GM12892 (cell line): ENCODE results near the gene CIB4. TPM values are rescaled to one million over a fixed set of nuclear protein-coding genes. Genes with fewer than 3 reads are reported as not detected.

ENCODE experiments used
- DNase-seq: peaks from one replicate; pipeline ENCODE4 v3.0.0; 2011; ENCODE audit not compliant: insufficient read length
- FAIRE-seq: peaks from 2 replicates; lab custom pipeline; 2011; peaks lifted over from hg19 to GRCh38; lab: Jason Lieb, UNC
- POLR2A ChIP-seq: IDR thresholded peaks from 2 replicates; pipeline ENCODE4 v1.6.1; 2011; ENCODE audit warnings: low read depth, low read length, control low read depth
- POLR2AphosphoS5 ChIP-seq: IDR thresholded peaks from 2 replicates; pipeline ENCODE4 v1.6.1; 2011; ENCODE audit warnings: low read depth, low read length, control low read depth
- TAF1 ChIP-seq: IDR thresholded peaks from 2 replicates; pipeline ENCODE4 v1.6.1; 2011; ENCODE audit warnings: low read depth, mild to moderate bottlenecking, control low read depth, low read length, borderline replicate concordance
- polyA plus RNA-seq: library from polyadenylated mRNA; unstranded; fragments of >200 nt; gene quantifications from one replicate; pipeline ENCODE4 v1.2.1, GENCODE V29; 2012; ENCODE audit warnings: missing spikeins, inconsistent platforms; ENCODE audit not compliant: missing spikeins

Gene CIB4
- not detected for polyA plus RNA-seq

DNA sequence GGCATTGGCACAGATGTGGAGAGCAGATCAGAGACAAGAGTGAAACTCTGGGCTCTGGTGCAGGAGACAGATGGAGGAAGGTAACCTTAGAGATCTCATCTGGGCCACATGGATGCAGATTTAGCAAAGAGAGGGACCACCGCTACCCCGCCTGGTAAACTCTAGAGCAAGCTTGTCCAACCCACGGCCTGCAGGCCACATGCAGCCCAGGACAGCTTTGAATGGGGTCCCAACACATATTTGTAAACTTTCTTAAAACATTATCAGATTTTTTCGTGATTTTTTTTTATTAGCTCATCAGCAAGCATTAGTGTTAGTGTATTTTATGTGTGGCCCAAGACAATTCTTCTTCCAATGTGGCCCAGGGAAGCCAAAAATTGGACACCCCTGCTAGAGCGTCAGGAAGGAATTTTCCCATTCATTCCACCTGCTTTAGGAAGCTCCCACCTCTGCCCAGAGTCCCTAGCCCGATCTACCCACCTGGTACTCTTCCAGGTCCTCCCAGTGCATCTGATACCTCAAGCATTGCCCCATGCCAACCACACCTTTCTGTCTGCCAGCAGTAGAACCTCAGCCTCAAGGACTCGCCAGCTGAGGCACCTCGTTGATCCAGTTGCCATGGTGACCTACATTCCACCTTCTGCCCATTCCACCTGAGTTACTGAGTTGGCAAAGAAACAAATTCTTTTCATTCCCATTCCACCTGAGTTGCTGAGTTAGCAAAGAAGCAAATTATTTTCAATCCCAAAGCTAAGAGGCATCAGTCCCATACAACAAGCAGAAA lies at the start of gene CIB4:
Gene CIB4 (minus strand): TSS at position 586 of the 784 bp plus-strand sequence. CDS start 52 bp downstream, at position 534.
- TF ChIP-seq TAF1, result no peak
- TF ChIP-seq POLR2A, result no peak
- no peak for TF ChIP-seq POLR2AphosphoS5
- DNase-seq (no peak), FAIRE-seq (no peak)

DNA sequence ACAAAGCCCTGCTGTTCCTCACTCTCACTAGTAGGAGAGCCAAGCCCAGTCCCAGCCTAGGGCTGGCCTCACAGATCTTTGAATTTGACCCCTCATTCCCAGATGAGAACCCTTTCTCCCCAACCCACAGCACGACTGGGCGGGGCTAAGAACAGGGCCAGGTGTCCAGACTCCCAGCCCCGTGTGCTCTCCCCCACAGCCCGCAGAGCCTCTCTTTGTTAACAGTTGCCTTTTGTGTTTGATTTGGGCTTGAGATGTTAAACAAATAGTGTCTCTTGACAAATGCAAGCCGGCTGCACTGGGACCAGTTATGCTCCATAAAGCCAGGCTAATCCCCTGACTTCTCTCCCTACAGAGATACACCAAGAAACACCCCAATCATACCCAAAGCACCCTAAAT lies 46.6 kb upstream of the CIB4 start:
- TF ChIP-seq POLR2AphosphoS5 (no peak), POLR2A (no peak), TAF1 (no peak)
- no peak for DNase-seq
- no peak for FAIRE-seq

GRCh38 chr2:26687328-26687727 lies 46.2 kb upstream of the CIB4 start:
- FAIRE-seq (no peak), DNase-seq (no peak)
- TF ChIP-seq POLR2A (no peak), POLR2AphosphoS5 (no peak), TAF1 (no peak)

DNA sequence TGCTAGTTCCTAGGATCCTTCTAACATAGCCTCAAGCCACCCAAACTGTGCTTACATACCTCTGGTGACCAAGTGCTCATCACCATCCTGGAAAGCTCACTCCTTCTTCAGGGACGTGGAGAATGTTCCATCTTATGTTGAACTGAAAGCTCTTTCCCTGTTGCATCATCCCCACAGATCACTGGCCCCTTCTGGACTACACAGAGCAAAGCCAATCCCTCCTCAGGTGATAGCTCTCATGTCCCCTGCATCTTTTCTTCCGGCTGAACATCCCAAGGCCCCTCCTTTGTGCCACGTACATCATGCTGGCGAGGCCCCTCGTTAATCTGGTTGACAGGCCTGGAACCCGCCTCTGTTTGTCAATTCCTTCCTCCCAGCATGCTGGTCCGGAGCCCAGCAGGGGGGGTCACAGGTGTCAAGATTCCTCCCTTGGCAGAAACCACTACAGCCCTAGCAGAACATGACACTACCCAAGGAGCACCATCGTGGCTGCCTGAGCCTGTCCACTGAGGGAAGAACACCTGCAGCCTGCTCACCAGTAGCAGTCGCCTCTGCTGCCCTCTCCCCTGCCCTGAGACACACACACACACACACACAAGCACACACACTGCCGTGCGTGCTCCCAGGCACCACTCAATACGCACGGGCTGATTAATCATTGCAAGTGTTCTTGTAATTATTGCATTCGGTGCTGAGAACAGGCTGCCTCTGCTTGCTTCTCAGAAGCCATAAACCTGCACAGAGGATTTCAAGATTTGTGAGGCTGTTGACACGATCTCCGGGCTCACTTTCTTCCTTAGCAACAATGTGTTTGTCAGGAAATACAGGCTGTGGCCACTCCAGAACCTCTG lies 45.0 kb upstream of the CIB4 start:
- TF ChIP-seq TAF1, result no peak
- no peak for TF ChIP-seq POLR2A
- no peak for TF ChIP-seq POLR2AphosphoS5
- FAIRE-seq (no peak), DNase-seq (no peak)

DNA sequence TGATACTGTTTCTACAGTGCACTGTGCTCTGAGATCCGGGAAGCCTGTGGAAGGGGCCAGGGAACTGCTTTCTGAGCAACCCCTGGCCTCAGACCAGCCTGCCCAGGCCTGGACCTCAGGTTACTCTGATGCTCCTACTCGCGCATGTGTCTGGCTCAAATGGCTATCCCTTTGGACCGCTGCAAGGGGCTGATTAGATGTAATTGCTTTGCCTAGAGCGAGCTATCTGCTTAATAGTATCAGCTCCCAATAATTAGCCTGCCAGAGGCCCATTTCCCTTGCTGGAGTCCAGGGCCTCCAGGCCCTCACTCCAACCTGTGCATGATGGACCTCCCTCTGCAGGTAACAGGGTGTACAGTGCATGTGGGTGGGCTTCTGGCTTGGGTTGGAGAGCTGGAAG lies 44.2 kb upstream of the CIB4 start:
- FAIRE-seq (no peak), DNase-seq (no peak)
- TF ChIP-seq POLR2AphosphoS5 (no peak), TAF1 (no peak), POLR2A (no peak)

DNA sequence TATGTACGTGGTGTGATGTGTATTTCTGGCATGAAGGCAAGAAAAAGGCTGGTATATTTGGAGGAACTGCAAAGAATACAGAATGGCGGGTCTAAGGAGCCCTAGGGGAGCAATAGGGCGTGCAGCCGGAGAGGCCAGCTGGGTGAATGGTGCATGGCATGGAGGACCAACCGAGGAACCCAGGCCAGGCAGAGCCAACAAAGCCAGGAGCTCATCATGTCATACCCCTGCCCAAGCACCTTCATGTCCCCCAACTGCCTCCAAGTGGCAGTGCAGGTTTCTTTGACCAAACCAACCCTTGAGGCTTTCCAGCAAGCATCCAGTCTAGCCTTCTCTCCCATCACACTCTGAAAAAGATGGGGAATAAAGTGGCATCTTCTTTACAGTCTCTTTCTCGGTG lies 42.4 kb upstream of the CIB4 start:
- TF ChIP-seq POLR2A (no peak), TAF1 (no peak), POLR2AphosphoS5 (no peak)
- DNase-seq (no peak), FAIRE-seq (no peak)

DNA sequence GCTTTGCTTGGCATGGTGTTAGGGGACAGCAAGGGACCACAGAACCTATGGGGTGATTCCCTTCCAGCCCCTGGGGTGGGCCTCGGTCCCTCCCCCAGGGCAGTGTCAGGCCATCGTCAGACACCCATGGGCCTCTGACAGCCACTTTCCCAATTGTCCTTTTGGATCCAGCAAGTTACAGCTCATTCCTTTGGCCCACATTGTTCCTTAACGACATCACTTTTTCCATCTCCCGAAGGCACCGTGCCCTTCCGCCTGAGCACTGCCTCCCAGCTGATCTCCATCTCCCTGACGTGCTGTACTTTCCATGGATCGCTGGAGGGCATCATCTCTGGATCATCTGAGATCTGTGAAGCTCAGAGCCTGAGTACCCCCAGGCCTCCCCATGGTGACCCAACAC lies 41.0 kb upstream of the CIB4 start:
- DNase-seq (no peak), FAIRE-seq (no peak)
- TF ChIP-seq POLR2A (no peak), TAF1 (no peak), POLR2AphosphoS5 (no peak)

DNA sequence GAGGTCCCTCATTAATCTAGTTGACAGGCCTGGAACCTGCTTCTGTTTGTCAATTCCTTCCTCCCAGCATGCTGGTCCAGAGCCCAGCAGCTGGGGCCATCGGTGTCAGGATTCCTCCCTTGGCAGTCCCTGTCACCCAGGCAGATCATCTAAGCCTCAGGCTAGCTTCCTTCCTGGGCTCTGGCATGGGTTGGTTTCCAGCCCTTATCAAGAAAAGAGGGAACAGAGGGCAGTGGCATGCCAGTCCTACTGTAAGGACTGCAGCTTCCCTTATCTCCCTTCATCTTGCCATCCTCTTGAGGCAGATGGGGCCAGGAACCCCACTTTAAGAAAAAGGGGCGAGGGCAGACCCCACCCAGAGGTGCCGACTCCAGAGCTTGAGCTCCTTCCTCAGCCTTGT lies 40.5 kb upstream of the CIB4 start:
- DNase-seq (no peak), FAIRE-seq (no peak)
- TF ChIP-seq POLR2AphosphoS5 (no peak), TAF1 (no peak), POLR2A (no peak)

DNA sequence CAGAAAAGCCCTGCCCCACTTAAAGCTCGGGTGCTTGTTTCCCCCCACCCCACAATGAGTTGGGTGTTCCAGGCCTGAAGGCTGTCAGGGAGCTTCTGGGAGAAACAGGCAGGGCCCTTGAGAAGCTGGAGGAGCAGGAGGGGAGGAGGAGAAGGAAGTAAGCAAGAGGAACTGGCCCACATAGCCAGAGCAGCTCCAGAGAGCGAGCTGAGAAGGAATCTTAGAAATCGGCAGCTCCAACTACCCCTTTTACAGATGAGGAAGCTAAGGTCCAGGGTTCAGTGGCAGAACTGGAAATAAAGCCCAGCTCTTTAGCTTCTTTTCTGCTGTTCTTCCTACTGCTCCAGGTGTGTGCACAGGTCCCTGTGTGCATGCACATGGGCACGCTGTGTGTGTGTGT lies 38.7 kb upstream of the CIB4 start:
- TF ChIP-seq POLR2A (no peak), TAF1 (no peak), POLR2AphosphoS5 (no peak)
- FAIRE-seq (no peak), DNase-seq (no peak)

DNA sequence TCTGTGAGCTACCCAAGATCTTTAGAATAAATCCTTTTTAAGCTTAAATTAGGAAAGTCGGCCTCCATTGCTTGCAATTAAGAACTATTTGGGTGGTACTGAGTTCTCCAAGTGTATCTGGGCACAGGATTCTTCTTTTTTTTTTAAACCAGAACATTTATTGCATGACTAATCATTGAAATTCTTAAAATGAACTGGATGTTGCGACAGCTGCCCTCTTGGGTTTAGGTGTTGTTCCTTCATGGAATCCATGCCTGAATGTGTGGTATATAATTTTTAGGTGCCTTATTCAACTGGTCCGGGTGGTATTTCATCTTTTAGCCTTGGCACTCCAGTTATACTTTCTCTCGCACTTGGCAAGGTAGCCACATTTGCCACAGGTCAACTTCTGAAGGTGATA lies 36.9 kb upstream of the CIB4 start:
- FAIRE-seq (no peak), DNase-seq (no peak)
- no peak for TF ChIP-seq TAF1
- TF ChIP-seq POLR2A, result no peak
- TF ChIP-seq POLR2AphosphoS5, result no peak

DNA sequence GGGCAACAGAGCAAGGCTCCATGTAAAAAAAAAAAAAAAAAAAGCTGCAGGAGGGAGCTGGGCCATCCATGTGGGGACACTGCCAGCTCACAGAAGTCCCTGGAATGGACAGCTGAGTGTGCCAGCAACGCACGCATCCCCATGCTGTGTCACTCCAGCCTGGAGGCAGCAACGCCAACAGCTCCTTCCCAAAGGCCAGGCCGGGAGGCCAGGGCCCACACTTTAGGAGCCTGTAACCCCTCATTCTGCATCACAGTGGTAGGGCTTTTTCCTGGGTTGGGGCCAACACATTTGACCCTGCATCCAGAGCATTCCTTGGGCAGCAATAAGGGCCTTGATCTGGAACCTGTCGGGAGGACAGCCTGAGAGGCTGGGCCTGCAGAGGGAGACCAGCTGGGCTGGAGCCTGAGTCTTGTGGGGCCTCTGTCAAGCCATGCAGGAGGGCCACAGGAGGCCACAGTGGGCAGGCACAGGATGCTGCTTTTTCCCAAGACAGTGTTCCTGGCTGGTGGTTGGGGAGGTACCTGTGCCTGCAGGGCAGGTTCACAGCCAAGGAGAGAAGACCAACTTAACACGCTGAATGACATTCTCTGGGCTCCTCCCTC lies 34.6 kb upstream of the CIB4 start:
- FAIRE-seq, result no peak
- no peak for DNase-seq
- TF ChIP-seq POLR2A (no peak), POLR2AphosphoS5 (no peak), TAF1 (no peak)

DNA sequence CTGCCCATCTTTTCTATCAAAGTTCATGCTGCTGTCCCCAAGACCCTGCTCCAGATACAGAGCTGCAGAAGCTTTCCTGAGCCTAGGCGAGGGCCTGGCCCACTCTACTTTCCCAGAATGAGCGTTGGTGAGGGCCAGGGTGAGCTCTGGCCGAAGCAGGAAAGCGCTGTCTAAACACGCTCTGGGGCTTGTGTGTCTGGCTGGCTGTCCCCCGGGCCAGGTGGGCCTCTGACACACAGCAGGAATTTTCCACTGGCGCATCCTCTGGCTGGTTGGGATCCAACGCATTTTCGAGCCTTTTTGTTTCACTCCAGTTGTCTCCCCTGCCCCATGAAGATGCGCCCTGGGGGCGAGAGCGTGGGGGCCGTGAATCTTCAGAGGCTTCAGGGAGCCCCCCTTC lies 33.6 kb upstream of the CIB4 start:
- TF ChIP-seq POLR2AphosphoS5, result no peak
- no peak for TF ChIP-seq POLR2A
- no peak for TF ChIP-seq TAF1

More for the DNA sequence above, 33.6 kb upstream of the CIB4 start:
- FAIRE-seq, result no peak
- DNase-seq, result no peak
